WTC11 (cell line): Measurements from ENCODE around the gene SPATA46. TPM values are rescaled to one million over a fixed set of nuclear protein-coding genes. Genes with fewer than 3 reads are reported as not detected.

Source experiments
- ATAC-seq: fragments of 200-7000 bp; cut with Tn5 transposase; 2 replicates; pipeline ENCODE4 v1.10.0; 2021; ENCODE audit warnings: mild to moderate bottlenecking, moderate library complexity
- CTCF ChIA-PET: fragments of 300-600 bp; sonication (Branson Sonifier 250); formaldehyde crosslinking; loops from one replicate; lab custom pipeline; 2021; ENCODE audit warnings: antibody characterized with exemption; lab: Charles Lee
- POLR2A ChIA-PET: fragments of 350-600 bp; sonication (Branson Sonifier 250); formaldehyde crosslinking; loops from one replicate; lab custom pipeline; 2021; ENCODE audit warnings: antibody characterized with exemption; lab: Charles Lee
- DNase-seq: peaks from one replicate; pipeline ENCODE4 v3.0.0; 2021; ENCODE audit warnings: low spot score
- H3K27ac Mint-ChIP-seq: 2 replicates; pipeline ENCODE4 v1.8.0; 2021; ENCODE audit warnings: mixed read lengths
- H3K27me3 Mint-ChIP-seq: 2 replicates; pipeline ENCODE4 v1.8.0; 2021; ENCODE audit warnings: low read depth, mild to moderate bottlenecking, moderate library complexity, mixed read lengths
- H3K36me3 Mint-ChIP-seq: 2 replicates; pipeline ENCODE4 v1.8.0; 2021; ENCODE audit warnings: mixed read lengths
- H3K4me1 Mint-ChIP-seq: 2 replicates; pipeline ENCODE4 v1.8.0; 2022; ENCODE audit warnings: mixed read lengths
- H3K4me3 Mint-ChIP-seq: 2 replicates; pipeline ENCODE4 v1.8.0; 2021; ENCODE audit warnings: mild to moderate bottlenecking, moderate library complexity, mixed read lengths
- H3K9me3 Mint-ChIP-seq: 2 replicates; pipeline ENCODE4 v1.8.0; 2021; ENCODE audit warnings: mixed read lengths
- CBFB ChIP-seq: sonication (generic); formaldehyde crosslinking; IDR thresholded peaks from 2 replicates; pipeline ENCODE4 v1.8.1; 2022; ENCODE audit warnings: mild to moderate bottlenecking, low read depth, missing genetic modification reagents
- ETV6 ChIP-seq: sonication (generic); formaldehyde crosslinking; IDR thresholded peaks from 2 replicates; pipeline ENCODE4 v1.8.1; 2022; ENCODE audit warnings: mild to moderate bottlenecking, missing genetic modification reagents
- MXD4 ChIP-seq: fragments of 250-450 bp; sonication (Bioruptor Pico); IDR thresholded peaks from 2 replicates; pipeline ENCODE4 v1.8.0; 2021; ENCODE audit warnings: mild to moderate bottlenecking, moderate library complexity, borderline replicate concordance
- NR3C1 ChIP-seq: sonication (generic); formaldehyde crosslinking; conservative IDR thresholded peaks from 2 replicates; pipeline ENCODE4 v1.8.1; 2023; ENCODE audit warnings: low read depth, mild to moderate bottlenecking, missing genetic modification reagents
- RORB ChIP-seq: fragments of 250-450 bp; sonication (Bioruptor Pico); IDR thresholded peaks from 2 replicates; pipeline ENCODE4 v1.9.0; 2021; ENCODE audit warnings: mild to moderate bottlenecking
- SMAD3 ChIP-seq: sonication (generic); formaldehyde crosslinking; IDR thresholded peaks from 2 replicates; pipeline ENCODE4 v1.8.0; 2022; ENCODE audit warnings: missing genetic modification reagents, mild to moderate bottlenecking, borderline replicate concordance
- ZNF232 ChIP-seq: sonication (generic); formaldehyde crosslinking; IDR thresholded peaks from 2 replicates; pipeline ENCODE4 v1.8.0; 2022; ENCODE audit warnings: mild to moderate bottlenecking, missing genetic modification reagents
- total RNA-seq: library from RNA; stranded (reverse); gene quantifications from 3 replicates; pipeline ENCODE4 v1.2.3, GENCODE V29; 2021
- TF ChIP-seq, protein P1 (sequence below): fragments of 250-450 bp; sonication (Bioruptor Pico); IDR thresholded peaks from 2 replicates; pipeline ENCODE4 v2.1.2; 2022; ENCODE audit warnings: mild to moderate bottlenecking, moderate library complexity
- TF ChIP-seq, protein P2 (sequence below): fragments of 250-450 bp; sonication (Bioruptor Pico); IDR thresholded peaks from 2 replicates; pipeline ENCODE4 v1.9.0; 2021; ENCODE audit warnings: mild to moderate bottlenecking, borderline replicate concordance
- TF ChIP-seq, protein P3 (sequence below): sonication (generic); formaldehyde crosslinking; IDR thresholded peaks from 2 replicates; pipeline ENCODE4 v1.8.0; 2022; ENCODE audit warnings: mild to moderate bottlenecking, missing genetic modification reagents
- TF ChIP-seq, protein P4 (sequence below): sonication (generic); formaldehyde crosslinking; IDR thresholded peaks from 2 replicates; pipeline ENCODE4 v1.8.0; 2022; ENCODE audit warnings: mild to moderate bottlenecking, missing genetic modification reagents
- TF ChIP-seq, protein P5 (sequence below): sonication (generic); formaldehyde crosslinking; IDR thresholded peaks from 2 replicates; pipeline ENCODE4 v1.8.1; 2023; ENCODE audit warnings: mild to moderate bottlenecking, moderate library complexity, missing genetic modification reagents
- TF ChIP-seq, protein P6 (sequence below): fragments of 200-600 bp; IDR thresholded peaks from 2 replicates; pipeline ENCODE4 v1.8.0; 2022; ENCODE audit warnings: antibody characterized with exemption
- TF ChIP-seq, protein P7 (sequence below): sonication (generic); formaldehyde crosslinking; IDR thresholded peaks from 2 replicates; pipeline ENCODE4 v1.8.0; 2022; ENCODE audit warnings: mild to moderate bottlenecking, missing genetic modification reagents
- TF ChIP-seq, protein P8 (sequence below): sonication (generic); formaldehyde crosslinking; IDR thresholded peaks from 2 replicates; pipeline ENCODE4 v1.8.1; 2022; ENCODE audit warnings: missing genetic modification reagents, borderline replicate concordance
- TF ChIP-seq, protein P9 (sequence below): fragments of 250-450 bp; sonication (Bioruptor Pico); IDR thresholded peaks from 2 replicates; pipeline ENCODE4 v1.8.0; 2021; ENCODE audit warnings: mild to moderate bottlenecking

The SPATA46 gene
- total RNA-seq, 1 experiment from 2014 or later, result not detected

DNA sequence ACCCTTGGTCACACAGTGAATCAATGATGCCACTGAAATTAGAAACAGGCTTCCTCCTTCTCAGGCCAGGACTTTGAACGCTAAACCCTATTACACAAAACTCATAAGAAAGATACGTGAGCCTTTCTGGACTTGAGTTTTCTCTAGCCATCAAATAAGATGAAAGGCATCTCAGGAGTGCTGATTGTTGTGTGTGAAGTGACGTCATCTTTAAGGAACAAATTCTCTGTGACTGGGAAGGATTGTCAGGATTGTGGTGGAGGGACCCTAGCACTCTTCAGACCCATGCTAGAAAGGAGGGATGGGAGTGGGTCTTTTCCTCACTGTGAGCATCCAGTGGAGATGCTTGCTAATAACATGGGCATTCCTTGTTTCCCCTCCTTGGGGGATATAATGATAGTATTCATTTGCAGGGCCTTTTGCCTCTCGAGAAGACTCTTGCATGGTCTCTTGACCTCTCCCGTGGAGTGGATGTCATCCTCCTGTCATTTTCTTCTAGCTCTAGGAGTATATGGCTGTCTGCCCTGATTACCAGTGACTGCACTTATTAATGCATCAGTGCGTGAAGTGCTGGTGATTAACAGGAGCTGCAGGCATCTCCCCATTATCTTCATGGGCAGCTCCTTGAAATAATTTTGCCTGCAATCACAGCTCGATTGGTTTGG lies 39.9 kb downstream of the SPATA46 start (continued):
- TF ChIP-seq, protein P1, sequence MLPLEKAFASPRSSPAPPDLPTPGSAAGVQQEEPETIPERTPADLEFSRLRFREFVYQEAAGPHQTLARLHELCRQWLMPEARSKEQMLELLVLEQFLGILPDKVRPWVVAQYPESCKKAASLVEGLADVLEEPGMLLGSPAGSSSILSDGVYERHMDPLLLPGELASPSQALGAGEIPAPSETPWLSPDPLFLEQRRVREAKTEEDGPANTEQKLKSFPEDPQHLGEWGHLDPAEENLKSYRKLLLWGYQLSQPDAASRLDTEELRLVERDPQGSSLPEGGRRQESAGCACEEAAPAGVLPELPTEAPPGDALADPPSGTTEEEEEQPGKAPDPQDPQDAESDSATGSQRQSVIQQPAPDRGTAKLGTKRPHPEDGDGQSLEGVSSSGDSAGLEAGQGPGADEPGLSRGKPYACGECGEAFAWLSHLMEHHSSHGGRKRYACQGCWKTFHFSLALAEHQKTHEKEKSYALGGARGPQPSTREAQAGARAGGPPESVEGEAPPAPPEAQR (CRISPR knock-in tag), result no peak
- no peak for TF ChIP-seq ZNF232 (CRISPR knock-in tag)
- TF ChIP-seq NR3C1, result no peak
- TF ChIP-seq, protein P2, sequence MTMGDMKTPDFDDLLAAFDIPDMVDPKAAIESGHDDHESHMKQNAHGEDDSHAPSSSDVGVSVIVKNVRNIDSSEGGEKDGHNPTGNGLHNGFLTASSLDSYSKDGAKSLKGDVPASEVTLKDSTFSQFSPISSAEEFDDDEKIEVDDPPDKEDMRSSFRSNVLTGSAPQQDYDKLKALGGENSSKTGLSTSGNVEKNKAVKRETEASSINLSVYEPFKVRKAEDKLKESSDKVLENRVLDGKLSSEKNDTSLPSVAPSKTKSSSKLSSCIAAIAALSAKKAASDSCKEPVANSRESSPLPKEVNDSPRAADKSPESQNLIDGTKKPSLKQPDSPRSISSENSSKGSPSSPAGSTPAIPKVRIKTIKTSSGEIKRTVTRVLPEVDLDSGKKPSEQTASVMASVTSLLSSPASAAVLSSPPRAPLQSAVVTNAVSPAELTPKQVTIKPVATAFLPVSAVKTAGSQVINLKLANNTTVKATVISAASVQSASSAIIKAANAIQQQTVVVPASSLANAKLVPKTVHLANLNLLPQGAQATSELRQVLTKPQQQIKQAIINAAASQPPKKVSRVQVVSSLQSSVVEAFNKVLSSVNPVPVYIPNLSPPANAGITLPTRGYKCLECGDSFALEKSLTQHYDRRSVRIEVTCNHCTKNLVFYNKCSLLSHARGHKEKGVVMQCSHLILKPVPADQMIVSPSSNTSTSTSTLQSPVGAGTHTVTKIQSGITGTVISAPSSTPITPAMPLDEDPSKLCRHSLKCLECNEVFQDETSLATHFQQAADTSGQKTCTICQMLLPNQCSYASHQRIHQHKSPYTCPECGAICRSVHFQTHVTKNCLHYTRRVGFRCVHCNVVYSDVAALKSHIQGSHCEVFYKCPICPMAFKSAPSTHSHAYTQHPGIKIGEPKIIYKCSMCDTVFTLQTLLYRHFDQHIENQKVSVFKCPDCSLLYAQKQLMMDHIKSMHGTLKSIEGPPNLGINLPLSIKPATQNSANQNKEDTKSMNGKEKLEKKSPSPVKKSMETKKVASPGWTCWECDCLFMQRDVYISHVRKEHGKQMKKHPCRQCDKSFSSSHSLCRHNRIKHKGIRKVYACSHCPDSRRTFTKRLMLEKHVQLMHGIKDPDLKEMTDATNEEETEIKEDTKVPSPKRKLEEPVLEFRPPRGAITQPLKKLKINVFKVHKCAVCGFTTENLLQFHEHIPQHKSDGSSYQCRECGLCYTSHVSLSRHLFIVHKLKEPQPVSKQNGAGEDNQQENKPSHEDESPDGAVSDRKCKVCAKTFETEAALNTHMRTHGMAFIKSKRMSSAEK (CRISPR knock-in tag), result no peak
- TF ChIP-seq, protein P3, sequence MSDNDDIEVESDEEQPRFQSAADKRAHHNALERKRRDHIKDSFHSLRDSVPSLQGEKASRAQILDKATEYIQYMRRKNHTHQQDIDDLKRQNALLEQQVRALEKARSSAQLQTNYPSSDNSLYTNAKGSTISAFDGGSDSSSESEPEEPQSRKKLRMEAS, result no peak
- no peak for TF ChIP-seq ETV6 (CRISPR knock-in tag)
- TF ChIP-seq, protein P4, sequence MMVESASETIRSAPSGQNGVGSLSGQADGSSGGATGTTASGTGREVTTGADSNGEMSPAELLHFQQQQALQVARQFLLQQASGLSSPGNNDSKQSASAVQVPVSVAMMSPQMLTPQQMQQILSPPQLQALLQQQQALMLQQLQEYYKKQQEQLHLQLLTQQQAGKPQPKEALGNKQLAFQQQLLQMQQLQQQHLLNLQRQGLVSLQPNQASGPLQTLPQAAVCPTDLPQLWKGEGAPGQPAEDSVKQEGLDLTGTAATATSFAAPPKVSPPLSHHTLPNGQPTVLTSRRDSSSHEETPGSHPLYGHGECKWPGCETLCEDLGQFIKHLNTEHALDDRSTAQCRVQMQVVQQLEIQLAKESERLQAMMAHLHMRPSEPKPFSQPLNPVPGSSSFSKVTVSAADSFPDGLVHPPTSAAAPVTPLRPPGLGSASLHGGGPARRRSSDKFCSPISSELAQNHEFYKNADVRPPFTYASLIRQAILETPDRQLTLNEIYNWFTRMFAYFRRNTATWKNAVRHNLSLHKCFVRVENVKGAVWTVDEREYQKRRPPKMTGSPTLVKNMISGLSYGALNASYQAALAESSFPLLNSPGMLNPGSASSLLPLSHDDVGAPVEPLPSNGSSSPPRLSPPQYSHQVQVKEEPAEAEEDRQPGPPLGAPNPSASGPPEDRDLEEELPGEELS (CRISPR knock-in tag), result no peak
- TF ChIP-seq, protein P5, sequence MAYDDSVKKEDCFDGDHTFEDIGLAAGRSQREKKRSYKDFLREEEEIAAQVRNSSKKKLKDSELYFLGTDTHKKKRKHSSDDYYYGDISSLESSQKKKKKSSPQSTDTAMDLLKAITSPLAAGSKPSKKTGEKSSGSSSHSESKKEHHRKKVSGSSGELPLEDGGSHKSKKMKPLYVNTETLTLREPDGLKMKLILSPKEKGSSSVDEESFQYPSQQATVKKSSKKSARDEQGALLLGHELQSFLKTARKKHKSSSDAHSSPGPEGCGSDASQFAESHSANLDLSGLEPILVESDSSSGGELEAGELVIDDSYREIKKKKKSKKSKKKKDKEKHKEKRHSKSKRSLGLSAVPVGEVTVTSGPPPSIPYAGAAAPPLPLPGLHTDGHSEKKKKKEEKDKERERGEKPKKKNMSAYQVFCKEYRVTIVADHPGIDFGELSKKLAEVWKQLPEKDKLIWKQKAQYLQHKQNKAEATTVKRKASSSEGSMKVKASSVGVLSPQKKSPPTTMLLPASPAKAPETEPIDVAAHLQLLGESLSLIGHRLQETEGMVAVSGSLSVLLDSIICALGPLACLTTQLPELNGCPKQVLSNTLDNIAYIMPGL (CRISPR knock-in tag), result no peak
- TF ChIP-seq RORB, result no peak
- TF ChIP-seq, protein P6, sequence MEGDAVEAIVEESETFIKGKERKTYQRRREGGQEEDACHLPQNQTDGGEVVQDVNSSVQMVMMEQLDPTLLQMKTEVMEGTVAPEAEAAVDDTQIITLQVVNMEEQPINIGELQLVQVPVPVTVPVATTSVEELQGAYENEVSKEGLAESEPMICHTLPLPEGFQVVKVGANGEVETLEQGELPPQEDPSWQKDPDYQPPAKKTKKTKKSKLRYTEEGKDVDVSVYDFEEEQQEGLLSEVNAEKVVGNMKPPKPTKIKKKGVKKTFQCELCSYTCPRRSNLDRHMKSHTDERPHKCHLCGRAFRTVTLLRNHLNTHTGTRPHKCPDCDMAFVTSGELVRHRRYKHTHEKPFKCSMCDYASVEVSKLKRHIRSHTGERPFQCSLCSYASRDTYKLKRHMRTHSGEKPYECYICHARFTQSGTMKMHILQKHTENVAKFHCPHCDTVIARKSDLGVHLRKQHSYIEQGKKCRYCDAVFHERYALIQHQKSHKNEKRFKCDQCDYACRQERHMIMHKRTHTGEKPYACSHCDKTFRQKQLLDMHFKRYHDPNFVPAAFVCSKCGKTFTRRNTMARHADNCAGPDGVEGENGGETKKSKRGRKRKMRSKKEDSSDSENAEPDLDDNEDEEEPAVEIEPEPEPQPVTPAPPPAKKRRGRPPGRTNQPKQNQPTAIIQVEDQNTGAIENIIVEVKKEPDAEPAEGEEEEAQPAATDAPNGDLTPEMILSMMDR, result no peak

DNA sequence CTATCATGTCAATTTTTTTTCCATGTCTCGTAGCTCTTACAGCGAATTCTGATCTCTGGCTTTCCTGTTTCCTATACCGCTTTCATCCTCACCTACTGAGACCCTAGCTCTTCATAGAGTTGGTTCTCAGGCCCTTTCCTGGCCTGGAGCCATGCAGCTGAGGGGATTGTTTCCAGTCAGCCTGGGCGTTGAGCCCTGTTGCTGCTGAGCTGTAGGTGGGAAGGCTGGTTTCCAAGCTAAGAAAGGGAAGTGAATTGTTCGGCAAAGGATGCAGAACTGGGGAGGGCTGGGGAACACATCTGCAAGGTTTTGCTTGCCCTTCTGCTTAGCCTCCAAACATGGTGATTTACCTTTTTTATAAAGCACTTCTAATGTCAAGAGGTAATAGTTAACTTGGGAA lies 41.5 kb downstream of the SPATA46 start:
- H3K9me3 Mint-ChIP-seq, result no peaks in the 10 kb centered on the region
- no peak overlapping the region for H3K4me3 Mint-ChIP-seq
- H3K27ac Mint-ChIP-seq, result no peak overlapping the region
- ATAC-seq (peak; percentile 34; the same call in 1 of the 2 replicates), DNase-seq (no peak)
- ChIA-PET CTCF (interaction anchor here (1.3 to 1.6 kb wide), 2 partner anchors 12 to 23 kb away, joined by 3 to 4 read pairs; no protein-coding TSS in a partner anchor), POLR2A (no interaction called here)
- no peaks in the 10 kb centered on the region for H3K36me3 Mint-ChIP-seq
- H3K27me3 Mint-ChIP-seq, result no peaks in the 10 kb centered on the region
- H3K4me1 Mint-ChIP-seq, result peaks cover 25% of the 10 kb centered on the region
- TF ChIP-seq, protein P7, sequence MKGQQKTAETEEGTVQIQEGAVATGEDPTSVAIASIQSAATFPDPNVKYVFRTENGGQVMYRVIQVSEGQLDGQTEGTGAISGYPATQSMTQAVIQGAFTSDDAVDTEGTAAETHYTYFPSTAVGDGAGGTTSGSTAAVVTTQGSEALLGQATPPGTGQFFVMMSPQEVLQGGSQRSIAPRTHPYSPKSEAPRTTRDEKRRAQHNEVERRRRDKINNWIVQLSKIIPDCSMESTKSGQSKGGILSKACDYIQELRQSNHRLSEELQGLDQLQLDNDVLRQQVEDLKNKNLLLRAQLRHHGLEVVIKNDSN (CRISPR knock-in tag), result no peak
- TF ChIP-seq, protein P5 (CRISPR knock-in tag), result no peak
- TF ChIP-seq, protein P8, sequence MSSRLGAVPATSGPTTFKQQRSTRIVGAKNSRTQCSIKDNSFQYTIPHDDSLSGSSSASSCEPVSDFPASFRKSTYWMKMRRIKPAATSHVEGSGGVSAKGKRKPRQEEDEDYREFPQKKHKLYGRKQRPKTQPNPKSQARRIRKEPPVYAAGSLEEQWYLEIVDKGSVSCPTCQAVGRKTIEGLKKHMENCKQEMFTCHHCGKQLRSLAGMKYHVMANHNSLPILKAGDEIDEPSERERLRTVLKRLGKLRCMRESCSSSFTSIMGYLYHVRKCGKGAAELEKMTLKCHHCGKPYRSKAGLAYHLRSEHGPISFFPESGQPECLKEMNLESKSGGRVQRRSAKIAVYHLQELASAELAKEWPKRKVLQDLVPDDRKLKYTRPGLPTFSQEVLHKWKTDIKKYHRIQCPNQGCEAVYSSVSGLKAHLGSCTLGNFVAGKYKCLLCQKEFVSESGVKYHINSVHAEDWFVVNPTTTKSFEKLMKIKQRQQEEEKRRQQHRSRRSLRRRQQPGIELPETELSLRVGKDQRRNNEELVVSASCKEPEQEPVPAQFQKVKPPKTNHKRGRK (CRISPR knock-in tag), result no peak
- no peak for TF ChIP-seq MXD4 (CRISPR knock-in tag)
- TF ChIP-seq SMAD3, result no peak
- TF ChIP-seq, protein P9, sequence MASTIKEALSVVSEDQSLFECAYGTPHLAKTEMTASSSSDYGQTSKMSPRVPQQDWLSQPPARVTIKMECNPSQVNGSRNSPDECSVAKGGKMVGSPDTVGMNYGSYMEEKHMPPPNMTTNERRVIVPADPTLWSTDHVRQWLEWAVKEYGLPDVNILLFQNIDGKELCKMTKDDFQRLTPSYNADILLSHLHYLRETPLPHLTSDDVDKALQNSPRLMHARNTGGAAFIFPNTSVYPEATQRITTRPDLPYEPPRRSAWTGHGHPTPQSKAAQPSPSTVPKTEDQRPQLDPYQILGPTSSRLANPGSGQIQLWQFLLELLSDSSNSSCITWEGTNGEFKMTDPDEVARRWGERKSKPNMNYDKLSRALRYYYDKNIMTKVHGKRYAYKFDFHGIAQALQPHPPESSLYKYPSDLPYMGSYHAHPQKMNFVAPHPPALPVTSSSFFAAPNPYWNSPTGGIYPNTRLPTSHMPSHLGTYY (CRISPR knock-in tag), result no peak
- TF ChIP-seq CBFB (CRISPR knock-in tag), result no peak
